Uterus (tissue), 4 donors: ENCODE measurements around the gene HPSE. TPM values are rescaled to one million over a fixed set of nuclear protein-coding genes. Genes with fewer than 3 reads are reported as not detected.
A peak's percentile ranks its signal among the peaks of the same experiment; 100 is the strongest.

Experiments used
- DNase-seq, 2 donors: peaks; one replicate each; pipeline ENCODE4 v3.0.0-alpha.2; 2019 to 2020
- H3K27ac ChIP-seq, 2 donors: fragments of 200-600 bp; sonication (generic); 1 replicate in 1 of 2; 2 replicates in 1 of 2; pipeline ENCODE4 v1.5.1; 2016 to 2018
- H3K27me3 ChIP-seq, 2 donors: fragments of 200-600 bp; sonication (generic); one replicate each; pipeline ENCODE4 v1.5.1; 2018 to 2019; ENCODE audit warnings: control low read depth in 1 of 2
- H3K36me3 ChIP-seq, 2 donors: fragments of 200-600 bp; sonication (generic); one replicate each; pipeline ENCODE4 v1.5.1; 2019; ENCODE audit warnings: control low read depth in 1 of 2
- H3K4me1 ChIP-seq, 2 donors: fragments of 200-600 bp; sonication (generic); one replicate each; pipeline ENCODE4 v1.5.1; 2018 to 2019; ENCODE audit warnings: control low read depth in 1 of 2
- H3K4me3 ChIP-seq, 2 donors: fragments of 200-600 bp; sonication (generic); 1 replicate in 1 of 2; 2 replicates in 1 of 2; pipeline ENCODE4 v1.5.1; 2018 to 2019; ENCODE audit warnings: mild to moderate bottlenecking in 1 of 2
- H3K9me3 ChIP-seq, 2 donors: fragments of 200-600 bp; sonication (generic); one replicate each; pipeline ENCODE4 v1.5.1; 2019; ENCODE audit warnings: control low read depth in 1 of 2
- POLR2A ChIP-seq, 2 donors: fragments of 450-650 bp; IDR thresholded peaks; one replicate each; pipeline ENCODE4 v1.6.1; 2016; ENCODE audit warnings: antibody characterized with exemption in 2 of 2, mild to moderate bottlenecking in 1 of 2, moderate library complexity in 1 of 2
- intact Hi-C: fragments of 100-400 bp; cut with DNase I; formaldehyde crosslinking; loops from one replicate; pipeline ENCODE4 v1.15.1; 2023; ENCODE audit warnings: low total_unique reads
- total RNA-seq, 4 donors: library from RNA; depleted of rRNA in 3 of 4; stranded (reverse); fragments of >200 nt in 3 of 4; gene quantifications; one replicate each; pipeline versions ENCODE4 v1.1.0 to v1.2.4, GENCODE V29; 2014 to 2023
- TF ChIP-seq, protein P1 (sequence below), 4 experiments: fragments of 200-600 bp in 2 of 4; fragments of 450-650 bp in 2 of 4; sonication (generic) in 2 of 4; IDR thresholded peaks; one replicate each; pipeline ENCODE4 v1.5.1; 2016 to 2019; ENCODE audit warnings: antibody characterized with exemption in 4 of 4, mild to moderate bottlenecking in 2 of 4, moderate library complexity in 1 of 4
- donor health status: DM: yes; HTN: yes; CAD: no.

HPSE gene
- 10 to 100 TPM in 1 of 4 donors, 1 to 10 TPM in 3; 1.3 to 10.2 (median 5.8) TPM for total RNA-seq

DNA sequence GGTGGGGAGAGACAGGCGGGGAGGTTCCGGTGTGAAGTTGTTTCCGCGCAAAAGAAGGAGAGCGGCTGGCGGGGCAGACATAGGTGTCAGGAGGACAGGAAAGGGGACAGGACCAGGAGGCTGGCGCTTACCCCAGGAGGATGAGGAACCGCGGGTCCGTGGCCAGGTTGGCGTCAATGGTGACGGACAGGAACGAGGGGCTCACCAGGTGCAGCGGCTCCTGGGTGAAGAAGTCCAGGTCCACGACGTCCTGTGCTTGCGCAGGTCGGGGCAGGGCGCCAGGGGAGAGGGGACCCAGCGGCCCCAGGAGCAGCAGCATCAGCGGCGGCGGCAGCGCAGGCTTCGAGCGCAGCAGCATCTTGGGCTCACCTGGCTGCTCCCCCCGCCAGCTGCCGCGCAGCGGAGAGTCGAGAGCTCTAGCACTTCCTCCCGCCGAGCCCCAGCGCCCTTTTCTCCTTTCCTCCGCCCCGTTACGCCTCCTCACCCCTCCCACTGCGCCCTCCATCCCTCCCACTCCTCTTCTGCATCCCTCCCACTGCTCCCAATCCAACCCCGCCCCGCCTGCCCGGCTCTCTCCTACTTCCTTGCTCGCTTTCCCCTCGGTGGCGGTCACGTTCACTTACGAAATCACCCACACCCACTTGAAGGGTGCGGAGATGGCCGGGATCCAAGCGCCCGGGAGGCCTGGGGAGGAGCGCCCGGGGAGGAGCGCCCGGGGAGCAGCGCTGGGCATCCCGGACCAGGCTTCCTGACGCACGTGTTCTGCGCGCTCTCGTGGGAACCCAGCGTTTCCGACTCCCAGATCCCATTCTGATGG lies at the start of gene HPSE:
HPSE (minus strand) TSS at position 424 of the 817 bp plus-strand sequence; CDS start at position 358, 66 bp downstream.
- H3K36me3 ChIP-seq = no peaks in the 10 kb centered on the region
- no peaks in the 10 kb centered on the region for H3K27me3 ChIP-seq
- peak within 1 kb of the TSS; percentile 55 to 59 for H3K4me3 ChIP-seq
- DNase-seq = peak; percentile 64 to 78
- peaks cover 0 to 5% of the 10 kb centered on the region in 2 donors for H3K4me1 ChIP-seq
- H3K27ac ChIP-seq = no peak within 1 kb of the TSS
- TF ChIP-seq POLR2A (IDR thresholded peaks at IDR 0.05) = peak in 1 of 2 donors; percentile 33
- TF ChIP-seq, protein P1, sequence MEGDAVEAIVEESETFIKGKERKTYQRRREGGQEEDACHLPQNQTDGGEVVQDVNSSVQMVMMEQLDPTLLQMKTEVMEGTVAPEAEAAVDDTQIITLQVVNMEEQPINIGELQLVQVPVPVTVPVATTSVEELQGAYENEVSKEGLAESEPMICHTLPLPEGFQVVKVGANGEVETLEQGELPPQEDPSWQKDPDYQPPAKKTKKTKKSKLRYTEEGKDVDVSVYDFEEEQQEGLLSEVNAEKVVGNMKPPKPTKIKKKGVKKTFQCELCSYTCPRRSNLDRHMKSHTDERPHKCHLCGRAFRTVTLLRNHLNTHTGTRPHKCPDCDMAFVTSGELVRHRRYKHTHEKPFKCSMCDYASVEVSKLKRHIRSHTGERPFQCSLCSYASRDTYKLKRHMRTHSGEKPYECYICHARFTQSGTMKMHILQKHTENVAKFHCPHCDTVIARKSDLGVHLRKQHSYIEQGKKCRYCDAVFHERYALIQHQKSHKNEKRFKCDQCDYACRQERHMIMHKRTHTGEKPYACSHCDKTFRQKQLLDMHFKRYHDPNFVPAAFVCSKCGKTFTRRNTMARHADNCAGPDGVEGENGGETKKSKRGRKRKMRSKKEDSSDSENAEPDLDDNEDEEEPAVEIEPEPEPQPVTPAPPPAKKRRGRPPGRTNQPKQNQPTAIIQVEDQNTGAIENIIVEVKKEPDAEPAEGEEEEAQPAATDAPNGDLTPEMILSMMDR (IDR thresholded peaks at IDR 0.05) = no peak
- H3K9me3 ChIP-seq = peaks cover 0 to 6% of the 10 kb centered on the region in 2 donors
- intact Hi-C loops = no loop called here

GRCh38 chr4:83382850-83383249 lies 48.2 kb upstream of the HPSE start:
- H3K4me3 ChIP-seq = no peak overlapping the region
- no peak overlapping the region for H3K27ac ChIP-seq
- no peaks in the 10 kb centered on the region for H3K27me3 ChIP-seq
- H3K9me3 ChIP-seq = no peaks in the 10 kb centered on the region
- intact Hi-C loops = no loop called here
- TF ChIP-seq, protein P1 (IDR thresholded peaks at IDR 0.05) = no peak
- TF ChIP-seq POLR2A (IDR thresholded peaks at IDR 0.05) = no peak
- no peak for DNase-seq
- no peaks in the 10 kb centered on the region for H3K36me3 ChIP-seq
- no peaks in the 10 kb centered on the region for H3K4me1 ChIP-seq

- intact Hi-C loops = no loop called here
- Histone ChIP-seq H3K9me3 (no peaks in the 10 kb centered on the region), H3K4me3 (no peak overlapping the region), H3K27ac (no peak overlapping the region), H3K36me3 (no peaks in the 10 kb centered on the region), H3K27me3 (no peaks in the 10 kb centered on the region), H3K4me1 (no peaks in the 10 kb centered on the region)
- DNase-seq = no peak
- TF ChIP-seq POLR2A (IDR thresholded peaks at IDR 0.05) = no peak
- TF ChIP-seq, protein P1 (IDR thresholded peaks at IDR 0.05) = no peak
These were observed 46.5 kb upstream of the HPSE start for GRCh38 chr4:83381173-83381572.

- intact Hi-C loops = no loop called here
- no peak for TF ChIP-seq POLR2A (IDR thresholded peaks at IDR 0.05)
- TF ChIP-seq, protein P1 (IDR thresholded peaks at IDR 0.05) = no peak
- H3K4me1 ChIP-seq = no peaks in the 10 kb centered on the region
- no peak overlapping the region for H3K4me3 ChIP-seq
- DNase-seq = no peak
- H3K9me3 ChIP-seq = no peaks in the 10 kb centered on the region
- H3K27ac ChIP-seq = no peak overlapping the region
- H3K27me3 ChIP-seq = no peaks in the 10 kb centered on the region
- H3K36me3 ChIP-seq = no peaks in the 10 kb centered on the region
These were observed 43.8 kb upstream of the HPSE start for GRCh38 chr4:83378419-83378818.

DNA sequence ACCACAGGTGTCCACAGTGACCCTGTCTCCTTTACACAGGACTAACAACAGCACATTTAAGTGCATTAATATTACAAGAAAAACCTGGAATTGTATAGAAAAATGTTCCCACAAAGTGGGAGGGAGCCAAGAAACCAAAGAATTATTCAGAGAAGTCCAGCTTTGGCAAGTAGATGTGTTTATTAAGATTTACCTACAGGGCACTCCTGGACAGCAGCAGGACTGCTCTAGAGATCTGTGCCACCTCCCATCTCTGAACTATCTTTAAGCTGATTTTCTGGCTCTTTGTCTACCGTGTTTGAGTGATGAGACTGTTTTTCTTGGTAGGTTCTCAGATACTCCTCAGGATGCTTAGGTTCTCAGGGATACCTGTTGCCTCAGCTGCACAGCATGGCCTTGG lies 38.3 kb upstream of the HPSE start:
- no peaks in the 10 kb centered on the region for H3K36me3 ChIP-seq
- no peaks in the 10 kb centered on the region for H3K27me3 ChIP-seq
- no peaks in the 10 kb centered on the region for H3K4me1 ChIP-seq
- H3K9me3 ChIP-seq = no peaks in the 10 kb centered on the region
- no peak overlapping the region for H3K27ac ChIP-seq
- intact Hi-C loops = no loop called here
- H3K4me3 ChIP-seq = no peak overlapping the region
- TF ChIP-seq, protein P1 (IDR thresholded peaks at IDR 0.05) = no peak
- no peak for TF ChIP-seq POLR2A (IDR thresholded peaks at IDR 0.05)
- no peak for DNase-seq
